ENCODE measurements around the gene AFF4.

AFF4 gene

DNA sequence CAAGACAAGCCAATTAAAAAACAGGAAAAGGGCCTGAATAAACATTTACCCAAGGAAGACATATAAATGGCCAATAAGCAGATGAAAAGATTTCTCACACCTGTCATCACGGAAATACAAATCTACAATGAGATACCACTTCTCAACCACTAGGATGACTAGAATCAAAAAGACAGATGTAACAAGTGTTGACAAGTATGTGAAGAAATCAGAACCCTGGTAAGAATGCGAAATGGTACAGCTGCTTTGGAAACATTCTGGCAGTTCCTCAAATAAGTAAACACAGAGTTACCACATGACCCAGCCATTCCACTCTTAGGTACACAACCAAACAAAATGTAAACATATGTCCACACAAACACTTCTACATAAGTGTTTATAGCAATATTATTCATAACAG, 57.5 kb downstream of the AFF4 start:
- Histone ChIP-seq H3K4me1 (ENCODE audit: insufficient read depth, low read length) (peaks cover 2% of the 10 kb centered on the region; the same call in 1 of the 2 replicates), H3K9me3 (ENCODE audit: insufficient read depth, low read depth, low read length) (no peaks in the 10 kb centered on the region), H3K36me3 (ENCODE audit: insufficient read depth, low read depth, low read length) (peaks cover 29% of the 10 kb centered on the region), H3K27me3 (ENCODE audit: insufficient read depth, low read length) (no peaks in the 10 kb centered on the region), H3K9ac (ENCODE audit: low read depth, low read length) (no peak overlapping the region), H3K27ac (ENCODE audit: low read length) (no peak overlapping the region), H3K4me3 (ENCODE audit: low read length) (no peak overlapping the region)

DNA sequence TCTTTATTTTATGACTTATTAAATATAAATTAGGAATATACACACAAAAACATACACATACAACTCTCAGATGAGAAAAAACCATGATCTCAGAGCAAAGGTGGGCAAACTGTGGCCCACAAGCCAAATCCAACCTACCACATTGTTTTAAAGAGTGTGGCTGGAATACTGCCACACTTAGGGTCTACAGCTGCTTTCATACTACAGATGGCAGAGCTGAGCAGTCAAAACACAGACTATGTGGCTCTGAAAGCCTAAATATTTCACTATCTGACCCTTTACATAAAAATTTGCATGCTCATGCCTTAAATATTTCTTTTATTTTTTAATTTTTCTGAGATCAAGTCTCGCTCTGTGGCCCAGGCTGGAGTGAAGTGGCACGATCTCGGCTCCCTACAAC, 61.7 kb downstream of the AFF4 start:
- Histone ChIP-seq H3K9me3 (ENCODE audit: insufficient read depth, low read depth, low read length) (no peaks in the 10 kb centered on the region), H3K27me3 (ENCODE audit: insufficient read depth, low read length) (no peaks in the 10 kb centered on the region), H3K9ac (ENCODE audit: low read depth, low read length) (no peak overlapping the region), H3K4me3 (ENCODE audit: low read length) (no peak overlapping the region), H3K36me3 (ENCODE audit: insufficient read depth, low read depth, low read length) (peaks cover 58% of the 10 kb centered on the region), H3K27ac (ENCODE audit: low read length) (no peak overlapping the region), H3K4me1 (ENCODE audit: insufficient read depth, low read length) (no peaks in the 10 kb centered on the region)

- H3K36me3 ChIP-seq (ENCODE audit: insufficient read depth, low read depth, low read length): peaks cover 65% of the 10 kb centered on the region
- no peak overlapping the region for H3K27ac ChIP-seq (ENCODE audit: low read length)
- H3K4me3 ChIP-seq (ENCODE audit: low read length): no peak overlapping the region
- no peaks in the 10 kb centered on the region for H3K4me1 ChIP-seq (ENCODE audit: insufficient read depth, low read length)
- no peaks in the 10 kb centered on the region for H3K27me3 ChIP-seq (ENCODE audit: insufficient read depth, low read length)
- no peak overlapping the region for H3K9ac ChIP-seq (ENCODE audit: low read depth, low read length)
- no peaks in the 10 kb centered on the region for H3K9me3 ChIP-seq (ENCODE audit: insufficient read depth, low read depth, low read length)
Observed at GRCh38 chr5:132901036-132901435, 62.4 kb downstream of the AFF4 start.

DNA sequence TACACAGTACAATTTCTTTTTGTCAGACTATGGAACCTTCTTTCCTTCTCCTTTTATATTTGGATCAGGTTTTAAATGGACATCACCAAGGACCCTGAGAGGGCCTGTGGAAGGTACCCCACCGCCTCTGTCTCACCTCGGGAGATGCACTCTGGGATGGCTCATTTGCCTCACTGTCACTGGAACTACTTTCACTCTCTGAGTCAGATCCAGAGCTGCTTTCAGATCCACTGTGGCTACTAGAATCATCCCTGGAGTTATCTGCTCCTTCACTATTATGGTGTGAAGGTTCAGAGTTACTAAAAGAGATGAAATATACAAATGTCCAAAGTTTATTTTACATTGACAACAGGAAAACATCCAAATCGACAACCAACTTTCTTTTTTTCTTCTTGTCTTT, 65.3 kb downstream of the AFF4 start:
- peaks cover 86% of the 10 kb centered on the region for H3K36me3 ChIP-seq (ENCODE audit: insufficient read depth, low read depth, low read length)
- H3K9me3 ChIP-seq (ENCODE audit: insufficient read depth, low read depth, low read length): no peaks in the 10 kb centered on the region
- no peaks in the 10 kb centered on the region for H3K27me3 ChIP-seq (ENCODE audit: insufficient read depth, low read length)
- no peak overlapping the region for H3K27ac ChIP-seq (ENCODE audit: low read length)
- H3K4me3 ChIP-seq (ENCODE audit: low read length): no peak overlapping the region
- H3K9ac ChIP-seq (ENCODE audit: low read depth, low read length): no peak overlapping the region
- no peaks in the 10 kb centered on the region for H3K4me1 ChIP-seq (ENCODE audit: insufficient read depth, low read length)

- Histone ChIP-seq H3K4me3 (ENCODE audit: low read length) (no peak overlapping the region), H3K4me1 (ENCODE audit: insufficient read depth, low read length) (no peaks in the 10 kb centered on the region), H3K27ac (ENCODE audit: low read length) (no peak overlapping the region), H3K9ac (ENCODE audit: low read depth, low read length) (no peak overlapping the region), H3K9me3 (ENCODE audit: insufficient read depth, low read depth, low read length) (no peaks in the 10 kb centered on the region), H3K36me3 (ENCODE audit: insufficient read depth, low read depth, low read length) (peaks cover 92% of the 10 kb centered on the region), H3K27me3 (ENCODE audit: insufficient read depth, low read length) (no peaks in the 10 kb centered on the region)
Observed at GRCh38 chr5:132896685-132897084, 66.7 kb downstream of the AFF4 start.

DNA sequence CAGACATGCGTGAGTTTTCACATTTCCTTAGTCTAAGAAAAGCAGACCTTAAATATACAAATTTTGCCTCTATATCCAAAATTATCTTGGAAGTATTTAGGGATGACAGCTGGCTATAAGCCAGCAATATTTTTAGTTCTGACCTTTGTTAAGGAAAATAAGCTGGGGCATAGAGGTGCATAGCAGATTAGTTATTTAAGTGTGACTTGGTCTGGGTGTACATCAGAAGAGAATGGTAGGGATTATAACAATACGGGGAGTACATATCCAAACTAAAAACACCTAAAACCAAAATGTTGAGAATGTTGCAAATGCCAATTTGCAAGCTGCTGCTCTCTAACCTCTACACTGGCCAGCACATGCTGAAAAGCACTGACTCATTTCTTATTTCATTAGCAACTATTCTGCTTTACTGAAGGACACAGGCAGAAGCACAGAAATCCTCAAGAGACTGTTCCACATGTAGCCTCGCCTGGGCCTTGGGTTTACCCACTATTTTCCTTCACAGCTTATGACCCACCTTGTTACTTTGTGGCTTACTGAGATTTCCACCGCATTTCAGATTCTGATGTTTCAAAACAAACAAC, 67.6 kb downstream of the AFF4 start:
- H3K9ac ChIP-seq (ENCODE audit: low read depth, low read length): no peak overlapping the region
- no peak overlapping the region for H3K27ac ChIP-seq (ENCODE audit: low read length)
- H3K4me3 ChIP-seq (ENCODE audit: low read length): no peak overlapping the region
- no peaks in the 10 kb centered on the region for H3K27me3 ChIP-seq (ENCODE audit: insufficient read depth, low read length)
- H3K9me3 ChIP-seq (ENCODE audit: insufficient read depth, low read depth, low read length): no peaks in the 10 kb centered on the region
- peaks cover 92% of the 10 kb centered on the region for H3K36me3 ChIP-seq (ENCODE audit: insufficient read depth, low read depth, low read length)
- H3K4me1 ChIP-seq (ENCODE audit: insufficient read depth, low read length): no peaks in the 10 kb centered on the region

- Histone ChIP-seq H3K9me3 (ENCODE audit: insufficient read depth, low read depth, low read length) (no peaks in the 10 kb centered on the region), H3K9ac (ENCODE audit: low read depth, low read length) (no peak overlapping the region), H3K36me3 (ENCODE audit: insufficient read depth, low read depth, low read length) (peaks cover 96% of the 10 kb centered on the region), H3K27ac (ENCODE audit: low read length) (no peak overlapping the region), H3K27me3 (ENCODE audit: insufficient read depth, low read length) (no peaks in the 10 kb centered on the region), H3K4me3 (ENCODE audit: low read length) (no peak overlapping the region), H3K4me1 (ENCODE audit: insufficient read depth, low read length) (no peaks in the 10 kb centered on the region)
Observed at GRCh38 chr5:132890817-132891216, 72.6 kb downstream of the AFF4 start.

GRCh38 chr5:132889501-132889900, 73.9 kb downstream of the AFF4 start:
- Histone ChIP-seq H3K36me3 (ENCODE audit: insufficient read depth, low read depth, low read length) (peaks cover 95% of the 10 kb centered on the region), H3K9me3 (ENCODE audit: insufficient read depth, low read depth, low read length) (no peaks in the 10 kb centered on the region), H3K4me3 (ENCODE audit: low read length) (no peak overlapping the region), H3K9ac (ENCODE audit: low read depth, low read length) (no peak overlapping the region), H3K27ac (ENCODE audit: low read length) (no peak overlapping the region), H3K4me1 (ENCODE audit: insufficient read depth, low read length) (no peaks in the 10 kb centered on the region), H3K27me3 (ENCODE audit: insufficient read depth, low read length) (no peaks in the 10 kb centered on the region)

GRCh38 chr5:132887283-132887682, 76.2 kb downstream of the AFF4 start:
- H3K36me3 ChIP-seq (ENCODE audit: insufficient read depth, low read depth, low read length): peaks cover 98% of the 10 kb centered on the region

DNA sequence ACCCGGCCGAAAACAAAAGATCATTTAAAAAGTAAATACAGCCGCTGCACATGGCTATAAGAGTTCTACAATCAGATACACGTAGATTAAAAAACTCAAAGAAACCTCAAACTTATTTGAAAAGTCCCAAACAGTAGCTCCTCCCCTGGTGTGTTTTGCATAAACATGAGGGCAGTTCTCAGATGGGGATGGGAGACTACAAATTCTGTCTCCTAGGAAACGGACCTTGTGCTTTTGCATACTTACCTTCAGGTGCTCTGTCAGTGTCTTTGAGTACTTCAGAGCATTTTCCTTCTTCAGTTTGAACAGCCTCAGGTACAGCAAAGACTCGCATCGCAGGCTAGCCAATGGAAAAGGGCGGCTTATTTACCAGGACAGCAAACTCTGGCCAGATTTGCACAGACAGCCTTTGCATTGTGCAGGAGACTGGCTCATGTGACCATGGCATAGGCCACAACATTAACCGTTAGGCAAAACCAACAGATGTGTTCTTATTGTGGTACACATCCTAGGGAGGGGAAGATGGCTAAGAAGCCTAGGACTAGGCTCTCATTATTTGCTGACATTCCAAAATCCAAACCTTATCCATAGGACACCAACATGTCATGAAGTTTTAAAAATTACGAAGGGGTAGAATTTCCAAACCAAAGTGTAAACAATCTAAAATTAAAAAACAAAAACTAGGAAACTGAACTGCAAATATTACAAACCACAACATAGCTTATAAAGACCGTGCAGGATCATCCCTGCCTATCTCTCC, 77.2 kb downstream of the AFF4 start:
- peaks cover 98% of the 10 kb centered on the region for H3K36me3 ChIP-seq (ENCODE audit: insufficient read depth, low read depth, low read length)
- H3K27ac ChIP-seq (ENCODE audit: low read length): no peak overlapping the region
- H3K9ac ChIP-seq (ENCODE audit: low read depth, low read length): no peak overlapping the region
- H3K9me3 ChIP-seq (ENCODE audit: insufficient read depth, low read depth, low read length): no peaks in the 10 kb centered on the region
- H3K27me3 ChIP-seq (ENCODE audit: insufficient read depth, low read length): no peaks in the 10 kb centered on the region
- no peaks in the 10 kb centered on the region for H3K4me1 ChIP-seq (ENCODE audit: insufficient read depth, low read length)
- H3K4me3 ChIP-seq (ENCODE audit: low read length): no peak overlapping the region

More at GRCh38 chr5:132887283-132887682, 76.2 kb downstream of the AFF4 start:
- H3K4me1 ChIP-seq (ENCODE audit: insufficient read depth, low read length): no peaks in the 10 kb centered on the region
- no peak overlapping the region for H3K4me3 ChIP-seq (ENCODE audit: low read length)
- H3K27ac ChIP-seq (ENCODE audit: low read length): no peak overlapping the region
- H3K9me3 ChIP-seq (ENCODE audit: insufficient read depth, low read depth, low read length): no peaks in the 10 kb centered on the region
- H3K27me3 ChIP-seq (ENCODE audit: insufficient read depth, low read length): no peaks in the 10 kb centered on the region
- H3K9ac ChIP-seq (ENCODE audit: low read depth, low read length): no peak overlapping the region

GRCh38 chr5:132884548-132884947, 78.9 kb downstream of the AFF4 start:
- H3K4me1 ChIP-seq (ENCODE audit: insufficient read depth, low read length): no peaks in the 10 kb centered on the region
- H3K4me3 ChIP-seq (ENCODE audit: low read length): no peak overlapping the region
- no peaks in the 10 kb centered on the region for H3K27me3 ChIP-seq (ENCODE audit: insufficient read depth, low read length)
- no peaks in the 10 kb centered on the region for H3K9me3 ChIP-seq (ENCODE audit: insufficient read depth, low read depth, low read length)
- peaks cover 99% of the 10 kb centered on the region for H3K36me3 ChIP-seq (ENCODE audit: insufficient read depth, low read depth, low read length)
- H3K27ac ChIP-seq (ENCODE audit: low read length): no peak overlapping the region
- no peak overlapping the region for H3K9ac ChIP-seq (ENCODE audit: low read depth, low read length)

- Histone ChIP-seq H3K36me3 (ENCODE audit: insufficient read depth, low read depth, low read length) (peaks cover 97% of the 10 kb centered on the region), H3K27ac (ENCODE audit: low read length) (no peak overlapping the region), H3K9ac (ENCODE audit: low read depth, low read length) (no peak overlapping the region), H3K9me3 (ENCODE audit: insufficient read depth, low read depth, low read length) (no peaks in the 10 kb centered on the region), H3K4me3 (ENCODE audit: low read length) (no peak overlapping the region), H3K27me3 (ENCODE audit: insufficient read depth, low read length) (no peaks in the 10 kb centered on the region), H3K4me1 (ENCODE audit: insufficient read depth, low read length) (no peaks in the 10 kb centered on the region)
Observed at GRCh38 chr5:132883261-132883834, 80.1 kb downstream of the AFF4 start.

Data from iPS-20b (cell line).